Left colon (tissue), 2 donors: Measurements from ENCODE around the gene BET1L. TPM values are rescaled to one million over a fixed set of nuclear protein-coding genes. Genes with fewer than 3 reads are reported as not detected.
"Not testable (repeated sequence)": the region's sequence is repeated elsewhere in the genome, so short reads cannot be mapped to it uniquely, and the experiment has no call there.

ENCODE experiments used
- ATAC-seq: fragments of 200-7000 bp; cut with Tn5 transposase; one replicate; pipeline ENCODE4 v1.9.1; 2020; ENCODE audit warnings: mild to moderate bottlenecking, moderate library complexity
- DNase-seq, 2 donors: peaks; one replicate each; pipeline ENCODE4 v3.0.0-alpha.2; 2020
- intact Hi-C, 2 donors: fragments of 100-400 bp; cut with DNase I in 1 of 2; cut with micrococcal nuclease in 1 of 2; formaldehyde crosslinking; loops; one replicate each; pipeline versions ENCODE4 v1.11.2 to v1.14.0; 2022; cut with DNase I, micrococcal nuclease
- total RNA-seq, 2 donors: library from RNA; stranded (reverse); fragmentation: NEBNext Ultra II Directional; extraction: Animal tissue kit (Norgen Biotek cat#: 25700); gene quantifications; one replicate each; pipeline ENCODE4 v1.2.1, GENCODE V29; 2021
- donor health status: DM: no; HTN: no; CAD: no.
- donor health status: DM: yes; HTN: yes; CAD: no.

Gene BET1L
- total RNA-seq, 2 donors from 2014 or later, result 55.8 to 69.0 TPM

DNA sequence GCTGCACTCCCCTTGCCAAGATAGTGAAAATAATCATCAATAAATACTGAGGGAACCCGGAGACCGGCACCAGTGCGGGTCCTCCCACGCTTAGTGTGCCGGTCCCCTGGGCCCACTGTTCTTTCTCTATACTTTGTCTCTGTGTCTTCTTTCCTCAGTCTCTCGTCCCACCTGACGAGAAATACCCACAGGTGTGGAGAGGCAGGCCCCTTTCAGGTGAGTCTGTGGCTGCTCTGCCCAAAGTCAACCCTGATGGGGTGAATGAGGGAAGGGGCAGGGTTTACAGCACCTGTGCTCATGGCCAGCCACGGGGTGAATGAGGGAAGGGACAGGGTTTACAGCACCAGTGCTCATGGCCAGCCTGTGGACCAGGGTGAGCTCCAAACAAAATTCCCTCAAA, 4.7 kb downstream of the BET1L start:
- no peak for ATAC-seq
- intact Hi-C loops, result no loop called here

DNA sequence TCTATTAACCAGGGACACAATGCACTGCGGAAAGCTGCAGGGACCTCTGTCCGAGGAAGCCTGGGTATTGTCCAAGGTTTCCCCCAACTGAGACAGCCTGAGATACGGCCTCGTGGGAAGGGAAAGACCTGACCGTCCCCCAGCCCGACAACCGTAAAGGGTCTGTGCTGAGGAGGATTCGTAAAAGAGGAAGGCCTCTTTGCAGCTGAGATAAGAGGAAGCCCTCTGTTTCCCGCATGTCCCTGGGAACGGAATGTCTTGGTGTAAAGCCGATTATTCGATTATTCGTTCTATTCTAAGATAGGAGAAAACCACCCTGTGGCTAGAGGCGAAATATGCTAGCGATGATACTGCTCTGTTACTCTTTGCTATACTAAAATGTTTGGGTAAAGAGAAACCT, 5.2 kb downstream of the BET1L start:
- ATAC-seq, result no peak
- intact Hi-C loops, result no loop called here
- no peak for DNase-seq

More for the DNA sequence above, 4.7 kb downstream of the BET1L start:
- DNase-seq, result no peak

DNA sequence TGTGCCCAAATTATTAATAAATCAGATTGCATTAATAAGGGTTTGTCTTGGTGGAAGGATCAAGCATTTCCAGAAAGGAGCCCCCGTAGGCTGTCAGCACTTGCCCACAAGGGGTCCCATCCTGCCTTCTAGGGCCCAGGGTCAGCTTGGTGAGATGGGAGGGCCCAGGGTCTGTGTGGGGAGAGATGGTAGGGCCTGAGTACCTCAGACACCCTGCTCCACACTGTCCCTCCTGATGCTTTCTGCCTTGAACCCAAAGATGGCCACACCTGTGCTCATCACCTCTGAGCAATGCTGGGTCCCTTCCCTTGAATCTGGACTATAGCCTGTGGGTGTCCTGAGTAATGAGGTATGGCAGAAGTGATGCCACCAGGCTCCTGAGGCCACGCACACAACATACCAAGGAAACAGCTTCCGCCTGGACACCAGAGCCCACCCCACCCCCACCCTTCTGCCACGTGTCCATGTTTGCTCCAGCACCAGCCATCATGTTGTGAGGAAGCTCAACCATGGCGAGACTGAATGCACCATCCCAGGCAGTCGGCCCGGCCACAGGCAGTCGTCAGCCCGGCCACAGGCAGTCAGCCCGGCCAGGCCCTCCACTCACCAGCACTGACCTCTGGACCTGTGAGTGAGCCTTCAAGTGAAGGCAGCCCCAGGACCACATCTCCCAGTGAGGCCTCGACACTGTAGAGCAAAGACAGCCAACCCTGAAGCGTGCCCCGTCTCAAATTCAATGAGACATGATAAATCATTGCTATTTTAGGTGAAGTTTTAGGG, 6.8 kb downstream of the BET1L start:
- intact Hi-C loops, result no loop called here
- no peak for ATAC-seq
- peak in 1 of 2 donors; percentile 1 for DNase-seq

DNA sequence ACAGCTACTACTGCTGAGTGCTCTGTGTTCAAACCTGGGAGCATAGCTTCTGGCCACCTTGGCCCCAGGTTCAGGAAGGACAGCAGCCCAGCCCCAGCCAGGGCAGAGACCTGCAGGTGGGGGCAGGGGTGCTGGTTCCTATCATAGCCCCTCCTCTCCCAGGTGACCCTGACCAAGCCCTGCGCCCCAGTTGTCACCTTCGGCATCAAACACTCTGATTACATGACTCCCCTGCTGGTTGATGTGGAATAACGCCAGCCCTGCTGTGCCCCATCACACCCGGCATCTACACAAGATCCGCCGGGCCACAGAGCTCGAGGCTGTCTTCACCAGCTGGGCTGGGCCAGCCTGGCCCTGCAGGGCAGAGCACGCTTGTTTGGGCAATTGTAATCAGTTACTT, 7.4 kb downstream of the BET1L start:
- no peak for ATAC-seq
- no peak for DNase-seq
- intact Hi-C loops, result no loop called here

DNA sequence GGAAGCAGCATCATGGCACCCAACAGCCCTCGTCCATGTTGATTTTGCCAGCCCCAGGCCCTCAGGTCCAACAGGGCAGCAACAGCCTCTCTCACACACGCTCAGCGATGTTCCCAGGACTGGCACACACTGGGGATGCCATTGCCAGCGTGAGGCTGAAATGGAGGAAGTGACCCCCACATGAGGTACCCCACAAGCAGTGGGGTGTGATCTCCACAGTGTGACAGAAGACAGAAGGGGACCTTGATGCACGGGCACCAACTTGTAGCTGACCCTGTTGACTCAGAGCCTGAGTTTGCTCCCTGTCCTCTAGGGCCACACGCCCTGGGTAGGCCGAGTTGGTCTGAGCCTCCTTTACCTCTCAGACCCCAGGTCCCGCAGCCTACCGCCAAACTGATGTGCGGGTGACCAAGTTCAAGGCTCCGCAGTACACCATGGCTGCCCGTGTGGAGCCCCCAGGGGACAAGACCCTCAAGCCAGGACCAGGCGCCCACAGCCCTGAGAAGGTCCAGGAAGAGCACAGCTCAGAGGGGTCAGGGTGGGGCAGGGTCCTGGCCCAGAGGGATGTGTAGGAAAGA, 8.1 kb downstream of the BET1L start:
- DNase-seq (peak in 1 of 2 donors; percentile 3), ATAC-seq (no peak)
- intact Hi-C loops, result no loop called here

- intact Hi-C loops, result no loop called here
- DNase-seq (peak in 1 of 2 donors; percentile 1), ATAC-seq (no peak)
Observed at GRCh38 chr11:198236-198806, 8.9 kb downstream of the BET1L start.

DNA sequence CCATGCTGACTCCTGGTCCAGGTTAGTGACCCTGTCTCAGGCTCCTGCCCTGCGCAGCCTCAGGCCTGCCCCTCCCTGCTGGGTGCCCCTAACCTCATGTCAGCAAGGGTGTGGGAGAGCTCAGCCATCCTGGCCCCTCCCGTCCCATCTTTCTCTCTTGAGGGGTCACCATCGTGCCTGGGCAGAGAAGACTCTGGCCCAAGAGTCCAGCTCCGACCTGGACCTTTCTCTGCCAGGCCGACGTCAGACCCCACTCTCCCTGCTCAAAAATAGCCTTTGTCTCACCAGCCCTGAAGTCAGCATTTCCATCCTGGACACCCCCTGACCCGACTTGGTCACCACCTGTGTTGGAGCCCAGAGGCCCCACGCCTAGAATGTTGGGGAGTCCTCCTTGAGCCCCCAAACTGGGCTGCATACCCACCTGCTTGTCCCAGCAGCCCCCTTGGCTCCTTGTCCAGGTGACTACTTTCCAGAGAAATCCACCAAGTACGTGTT, 9.4 kb downstream of the BET1L start:
- no peak for ATAC-seq
- intact Hi-C loops, result no loop called here
- DNase-seq, result peak in 1 of 2 donors; percentile 2

GRCh38 chr11:196786-197731, 10.1 kb downstream of the BET1L start:
- peak; percentile 3 for ATAC-seq
- intact Hi-C loops, result no loop called here
- peak in 1 of 2 donors; percentile 3 for DNase-seq

GRCh38 chr11:193481-193880, 13.7 kb downstream of the BET1L start:
- intact Hi-C loops, ATAC-seq: not testable (repeated sequence)
- peak in 1 of 2 donors; percentile 3 for DNase-seq

- intact Hi-C loops, ATAC-seq, DNase-seq: not testable (repeated sequence)
Observed at GRCh38 chr11:192674-193128, 14.5 kb downstream of the BET1L start, which contains the start of gene SCGB1C1. TSS of gene SCGB1C1 (plus strand) at chr11:193078. CDS start at chr11:193100, 22 bp downstream.

DNA sequence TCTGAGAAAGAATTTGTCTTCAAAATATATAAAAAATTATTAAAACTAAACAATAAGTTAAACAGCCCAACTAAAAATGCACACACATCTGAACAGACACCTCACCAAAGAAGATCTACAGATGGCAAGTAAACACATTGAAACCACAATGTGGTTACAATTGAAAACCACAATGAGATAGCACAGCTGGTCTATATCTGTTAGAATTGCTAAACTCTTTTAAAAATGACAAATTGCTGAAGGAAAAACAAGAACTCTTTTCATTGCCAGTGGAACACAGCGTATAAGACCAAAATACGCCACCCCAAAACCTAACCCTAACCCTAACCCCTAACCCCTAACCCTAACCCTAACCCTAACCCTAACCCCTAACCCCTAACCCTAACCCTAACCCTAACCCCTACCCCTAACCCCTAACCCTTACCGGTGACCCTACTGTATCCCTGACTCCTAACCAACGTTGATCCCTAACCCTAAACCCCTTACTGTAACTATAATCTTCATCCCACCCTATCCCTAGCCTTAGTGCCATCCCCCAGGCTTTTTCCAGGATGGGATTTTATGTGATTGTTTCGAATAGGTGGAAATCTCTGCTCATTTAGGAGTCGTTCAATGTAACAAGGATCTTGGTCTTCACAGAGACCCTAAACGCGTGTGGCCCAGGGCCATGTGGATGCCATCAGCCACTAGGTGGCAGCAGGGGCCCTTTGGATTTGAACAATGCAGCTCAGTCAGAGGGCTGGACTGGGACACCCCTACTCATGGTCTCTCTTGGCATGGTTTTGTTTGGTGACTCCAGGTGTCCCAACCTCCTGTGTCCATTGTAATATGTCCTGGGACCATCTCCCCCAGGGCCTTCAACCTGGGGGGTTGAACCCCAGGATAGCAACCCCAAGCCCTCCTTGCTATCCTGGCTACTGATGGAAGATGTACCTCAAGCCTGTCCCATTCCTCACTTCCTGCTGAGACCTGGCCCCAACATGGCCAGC, 15.4 kb downstream of the BET1L start:
- intact Hi-C loops, result not testable (repeated sequence)
- peak in 1 of 2 donors; percentile 1 for DNase-seq

GRCh38 chr11:190546-190945, 16.7 kb downstream of the BET1L start:
- intact Hi-C loops, ATAC-seq: not testable (repeated sequence)
- DNase-seq, result peak in 1 of 2 donors; percentile 2

More for the DNA sequence above, 15.4 kb downstream of the BET1L start:
- ATAC-seq, result peak; percentile 59

DNA sequence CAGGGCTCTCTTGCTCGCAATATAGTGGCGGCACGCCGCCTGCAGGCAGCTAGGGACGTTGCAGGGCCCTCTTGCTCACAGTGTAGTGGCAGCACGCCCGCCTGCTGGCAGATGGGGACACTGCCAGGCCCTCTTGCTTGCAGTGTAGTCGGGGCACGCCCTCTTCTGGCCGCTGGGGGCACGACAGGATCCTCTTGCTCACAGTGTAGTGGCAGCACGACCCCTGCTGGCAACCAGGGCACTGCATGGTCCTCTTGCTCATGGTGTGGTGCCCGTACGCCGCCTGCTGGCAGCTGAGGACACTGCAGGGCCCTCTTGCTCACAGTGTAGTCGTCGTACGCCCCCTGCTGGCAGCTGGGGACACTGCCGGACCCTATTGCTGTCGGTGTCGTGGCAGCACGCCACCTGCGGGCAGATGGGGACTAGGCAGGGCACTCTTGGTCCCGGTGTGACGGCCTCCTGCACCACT, 17.3 kb downstream of the BET1L start:
- intact Hi-C loops, result not testable (repeated sequence)
- ATAC-seq, result peak; percentile 70
- DNase-seq, result peak; percentile 18 to 41

- intact Hi-C loops, result not testable (repeated sequence)
- ATAC-seq (peak; percentile 38), DNase-seq (peak in 1 of 2 donors; percentile 13)
Observed at GRCh38 chr11:189200-189783, 17.9 kb downstream of the BET1L start.

- DNase-seq, intact Hi-C loops, ATAC-seq: not testable (repeated sequence)
Observed at GRCh38 chr11:180242-180641, 27.0 kb downstream of the BET1L start.
